ENCODE data around the gene ERC1. TPM values are rescaled to one million over a fixed set of nuclear protein-coding genes. Genes with fewer than 3 reads are reported as not detected.

Gene ERC1
- total and polyA plus RNA-seq, 2 donors (not counting 3 experiments of a cell fraction or from before 2014, with no cell fraction given) = 11.7 to 66.1 TPM

DNA sequence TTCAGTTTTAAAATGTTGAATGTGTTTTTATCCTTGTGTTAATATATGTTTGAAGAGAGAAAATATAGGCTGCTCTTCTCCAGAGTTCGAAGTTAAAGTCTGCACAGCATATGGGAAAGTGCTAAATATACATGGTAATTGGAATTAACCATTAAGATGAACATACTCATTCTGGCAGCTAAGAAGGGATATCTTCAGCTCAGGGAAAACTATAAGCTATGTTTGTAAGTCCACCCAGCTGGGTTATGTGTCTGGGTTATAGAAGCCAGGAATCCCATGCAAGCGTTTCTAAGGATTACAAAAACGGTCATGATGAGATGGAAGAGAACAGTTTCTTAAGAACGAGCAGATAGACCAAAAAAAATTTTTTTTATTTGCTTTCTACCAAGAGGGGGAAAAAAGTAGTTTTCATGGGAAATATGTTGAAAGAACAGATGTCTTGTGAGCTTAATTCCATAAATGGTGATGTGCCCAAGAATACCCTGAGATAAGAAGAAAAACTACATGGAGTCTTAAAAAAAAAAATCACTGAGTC, 404.5 kb downstream of the ERC1 start:
- CTCF ChIA-PET = interaction anchor here (1.5 to 2.5 kb wide), 3 partner anchors 14 to 277 kb away, joined by 4 to 11 read pairs (median 4); no protein-coding TSS in a partner anchor
- dilution Hi-C loops (cut with MboI; ENCODE audit: extremely low pct_ligation_motif_present, low sequenced_read_pairs) = no loop called here
- no peak for TF ChIP-seq MYC (IDR thresholded peaks at IDR 0.05; ENCODE audit: low read depth, low read length)
- no peak for TF ChIP-seq JUN (IDR thresholded peaks at IDR 0.05; ENCODE audit: borderline replicate concordance, insufficient read depth, insufficient read length, low read depth)
- no peak for TF ChIP-seq POLR2AphosphoS5 (IDR thresholded peaks at IDR 0.05; ENCODE audit: insufficient read depth, low read depth, low read length)
- no peak for TF ChIP-seq EZH2 (IDR thresholded peaks at IDR 0.05; ENCODE audit: borderline replicate concordance, low read depth, low read length, severe bottlenecking)
- no peak for TF ChIP-seq POLR2A (IDR thresholded peaks at IDR 0.05; ENCODE audit: low read depth, low read length)
- H4K20me1 ChIP-seq (replicated peaks; ENCODE audit: control insufficient read depth, extremely low read depth, insufficient read depth, low read length) = no peaks in the 10 kb centered on the region
- H3K9me3 ChIP-seq (replicated peaks; ENCODE audit: control insufficient read depth, insufficient read depth, low read length) = no peaks in the 10 kb centered on the region
- POLR2A ChIA-PET = no interaction called here
- no TSS peak for BruUV-seq (replicated peaks)
- no peak overlapping the region for H3K9ac ChIP-seq (replicated peaks; ENCODE audit: extremely low read depth, insufficient read depth, low read length)
- no peak overlapping the region for H3K4me2 ChIP-seq (ENCODE audit: insufficient read depth, low read length)
- H3K9me1 ChIP-seq (replicated peaks; ENCODE audit: control insufficient read depth, extremely low read depth, insufficient read depth, low read length) = no peaks in the 10 kb centered on the region
- FAIRE-seq (no peak), DNase-seq (ENCODE audit: low read depth, low spot score) (no peak)
- H3K27ac ChIP-seq (ENCODE audit: insufficient read depth, low read depth, low read length) = no peak overlapping the region
- H2AFZ ChIP-seq (ENCODE audit: low read depth, low read length) = no peak overlapping the region
- no peak overlapping the region for H3K4me3 ChIP-seq (replicated peaks in 1 of 3; ENCODE audit: insufficient read depth in 1 of 3, low read depth in 1 of 3, low read length in 3 of 3)
- no peaks in the 10 kb centered on the region for H3K4me1 ChIP-seq (ENCODE audit: control insufficient read depth, extremely low read depth, insufficient read depth, low read length)
- no peaks in the 10 kb centered on the region for H3K36me3 ChIP-seq (ENCODE audit: control insufficient read depth in 2 of 2, extremely low read depth in 1 of 2, insufficient read depth in 2 of 2, low read length in 2 of 2)
- no peaks in the 10 kb centered on the region for H3K27me3 ChIP-seq (ENCODE audit: control insufficient read depth in 2 of 2, insufficient read depth in 2 of 2, low read length in 2 of 2)
- intact Hi-C loops (cut with micrococcal nuclease) = no loop called here
- H3K79me2 ChIP-seq (ENCODE audit: control insufficient read depth, insufficient read depth, low read length) = no peaks in the 10 kb centered on the region

- CTCF ChIA-PET = no interaction called here
Measured at GRCh38 chr12:1398673-1399072, 407.6 kb downstream of the ERC1 start.

More at GRCh38 chr12:1398673-1399072, 407.6 kb downstream of the ERC1 start:
- TF ChIP-seq POLR2AphosphoS5 (IDR thresholded peaks at IDR 0.05; ENCODE audit: insufficient read depth, low read depth, low read length) (no peak), FOS (IDR thresholded peaks at IDR 0.05; ENCODE audit: borderline replicate concordance, insufficient read depth, low read length) (no peak), MAX (IDR thresholded peaks at IDR 0.05; ENCODE audit: insufficient read depth, insufficient read length) (no peak), POLR2A (IDR thresholded peaks at IDR 0.05; ENCODE audit: low read depth, low read length) (no peak), GATA2 (IDR thresholded peaks at IDR 0.05; ENCODE audit: insufficient read depth, insufficient read length, low read depth, low read length) (no peak), MYC (IDR thresholded peaks at IDR 0.05; ENCODE audit: low read depth, low read length) (no peak), JUN (IDR thresholded peaks at IDR 0.05; ENCODE audit: borderline replicate concordance, insufficient read depth, insufficient read length, low read depth) (no peak), EZH2 (IDR thresholded peaks at IDR 0.05; ENCODE audit: borderline replicate concordance, low read depth, low read length, severe bottlenecking) (no peak)
- TF ChIP-seq, protein P1, sequence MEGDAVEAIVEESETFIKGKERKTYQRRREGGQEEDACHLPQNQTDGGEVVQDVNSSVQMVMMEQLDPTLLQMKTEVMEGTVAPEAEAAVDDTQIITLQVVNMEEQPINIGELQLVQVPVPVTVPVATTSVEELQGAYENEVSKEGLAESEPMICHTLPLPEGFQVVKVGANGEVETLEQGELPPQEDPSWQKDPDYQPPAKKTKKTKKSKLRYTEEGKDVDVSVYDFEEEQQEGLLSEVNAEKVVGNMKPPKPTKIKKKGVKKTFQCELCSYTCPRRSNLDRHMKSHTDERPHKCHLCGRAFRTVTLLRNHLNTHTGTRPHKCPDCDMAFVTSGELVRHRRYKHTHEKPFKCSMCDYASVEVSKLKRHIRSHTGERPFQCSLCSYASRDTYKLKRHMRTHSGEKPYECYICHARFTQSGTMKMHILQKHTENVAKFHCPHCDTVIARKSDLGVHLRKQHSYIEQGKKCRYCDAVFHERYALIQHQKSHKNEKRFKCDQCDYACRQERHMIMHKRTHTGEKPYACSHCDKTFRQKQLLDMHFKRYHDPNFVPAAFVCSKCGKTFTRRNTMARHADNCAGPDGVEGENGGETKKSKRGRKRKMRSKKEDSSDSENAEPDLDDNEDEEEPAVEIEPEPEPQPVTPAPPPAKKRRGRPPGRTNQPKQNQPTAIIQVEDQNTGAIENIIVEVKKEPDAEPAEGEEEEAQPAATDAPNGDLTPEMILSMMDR (IDR thresholded peaks at IDR 0.05; ENCODE audit: extremely low read depth in 1 of 2, insufficient read depth in 1 of 2, low read depth in 1 of 2, low read length in 2 of 2) = no peak
- Histone ChIP-seq H3K27me3 (ENCODE audit: control insufficient read depth in 2 of 2, insufficient read depth in 2 of 2, low read length in 2 of 2) (no peaks in the 10 kb centered on the region), H3K4me1 (ENCODE audit: control insufficient read depth, extremely low read depth, insufficient read depth, low read length) (no peaks in the 10 kb centered on the region), H3K9me3 (replicated peaks; ENCODE audit: control insufficient read depth, insufficient read depth, low read length) (no peaks in the 10 kb centered on the region), H3K36me3 (ENCODE audit: control insufficient read depth in 2 of 2, extremely low read depth in 1 of 2, insufficient read depth in 2 of 2, low read length in 2 of 2) (no peaks in the 10 kb centered on the region), H3K79me2 (ENCODE audit: control insufficient read depth, insufficient read depth, low read length) (no peaks in the 10 kb centered on the region), H2AFZ (ENCODE audit: low read depth, low read length) (no peak overlapping the region), H3K9me1 (replicated peaks; ENCODE audit: control insufficient read depth, extremely low read depth, insufficient read depth, low read length) (no peaks in the 10 kb centered on the region), H3K4me3 (replicated peaks in 1 of 3; ENCODE audit: insufficient read depth in 1 of 3, low read depth in 1 of 3, low read length in 3 of 3) (no peak overlapping the region), H4K20me1 (replicated peaks; ENCODE audit: control insufficient read depth, extremely low read depth, insufficient read depth, low read length) (no peaks in the 10 kb centered on the region), H3K4me2 (ENCODE audit: insufficient read depth, low read length) (no peak overlapping the region), H3K9ac (replicated peaks; ENCODE audit: extremely low read depth, insufficient read depth, low read length) (no peak overlapping the region), H3K27ac (ENCODE audit: insufficient read depth, low read depth, low read length) (no peak overlapping the region)
- intact Hi-C loops (cut with micrococcal nuclease) (no loop called here), dilution Hi-C loops (cut with MboI; ENCODE audit: extremely low pct_ligation_motif_present, low sequenced_read_pairs) (no loop called here)
- POLR2A ChIA-PET = no interaction called here
- BruUV-seq (replicated peaks) = no TSS peak
- DNase-seq (ENCODE audit: low read depth, low spot score) (no peak), FAIRE-seq (no peak)
